HEK293T (cell line): ENCODE results near the gene GP9.
A peak's percentile ranks its signal among the peaks of the same experiment; 100 is the strongest.

Source experiments
- CTCF ChIA-PET: fragments of 350-600 bp; formaldehyde crosslinking; extraction: SDS; loops from one replicate; lab custom pipeline; 2021; ENCODE audit warnings: antibody characterized with exemption, inconsistent platforms; lab: Yijun Ruan, JAX
- POLR2A ChIA-PET: fragments of 350-600 bp; formaldehyde crosslinking; extraction: SDS; loops from one replicate; lab custom pipeline; 2020; ENCODE audit warnings: antibody characterized with exemption, inconsistent platforms; lab: Yijun Ruan, JAX
- DNase-seq: peaks from one replicate; pipeline ENCODE4 v3.0.0; 2012; ENCODE audit warnings: mixed read lengths; ENCODE audit errors: extremely low spot score
- ARNT ChIP-seq: fragments of 450-650 bp; IDR thresholded peaks from 2 replicates; pipeline ENCODE4 v1.6.1; 2017; ENCODE audit warnings: mild to moderate bottlenecking
- BHLHE40 ChIP-seq: fragments of 450-650 bp; IDR thresholded peaks from 2 replicates; pipeline ENCODE4 v1.6.1; 2016; ENCODE audit warnings: mild to moderate bottlenecking, moderate library complexity, borderline replicate concordance
- CTBP1 ChIP-seq: fragments of 450-650 bp; IDR thresholded peaks from 2 replicates; pipeline ENCODE4 v1.6.1; 2016; ENCODE audit warnings: borderline replicate concordance
- ELF4 ChIP-seq: fragments of 450-650 bp; IDR thresholded peaks from 2 replicates; pipeline ENCODE4 v1.6.1; 2017; ENCODE audit warnings: antibody characterized with exemption
- FOXA1 ChIP-seq: fragments of 450-650 bp; IDR thresholded peaks from 2 replicates; pipeline ENCODE4 v1.6.1; 2016; ENCODE audit warnings: mild to moderate bottlenecking
- FOXK2 ChIP-seq: fragments of 450-650 bp; IDR thresholded peaks from 2 replicates; pipeline ENCODE4 v1.6.1; 2016; ENCODE audit warnings: mild to moderate bottlenecking
- FOXM1 ChIP-seq: fragments of 450-650 bp; IDR thresholded peaks from 2 replicates; pipeline ENCODE4 v1.6.1; 2017; ENCODE audit warnings: mild to moderate bottlenecking, borderline replicate concordance
- HDGF ChIP-seq: fragments of 450-650 bp; IDR thresholded peaks from 2 replicates; pipeline ENCODE4 v1.6.1; 2017; ENCODE audit warnings: antibody characterized with exemption, borderline replicate concordance
- L3MBTL2 ChIP-seq: fragments of 450-650 bp; conservative IDR thresholded peaks from 2 replicates; pipeline ENCODE4 v1.6.1; 2016; ENCODE audit warnings: mild to moderate bottlenecking
- LEF1 ChIP-seq: fragments of 450-650 bp; IDR thresholded peaks from 2 replicates; pipeline ENCODE4 v1.6.1; 2017; ENCODE audit warnings: mild to moderate bottlenecking, borderline replicate concordance
- NFRKB ChIP-seq: fragments of 450-650 bp; IDR thresholded peaks from 2 replicates; pipeline ENCODE4 v1.6.1; 2016; ENCODE audit warnings: mild to moderate bottlenecking, moderate library complexity
- PKNOX1 ChIP-seq: fragments of 450-650 bp; IDR thresholded peaks from 2 replicates; pipeline ENCODE4 v1.6.1; 2016
- SP1 ChIP-seq: fragments of 450-650 bp; IDR thresholded peaks from 2 replicates; pipeline ENCODE4 v1.6.1; 2017
- SUZ12 ChIP-seq: fragments of 450-650 bp; IDR thresholded peaks from 2 replicates; pipeline ENCODE4 v1.6.1; 2016; ENCODE audit warnings: mild to moderate bottlenecking
- TARDBP ChIP-seq: fragments of 450-650 bp; IDR thresholded peaks from 2 replicates; pipeline ENCODE4 v1.6.1; 2016
- ZNF384 ChIP-seq: fragments of 450-650 bp; IDR thresholded peaks from 2 replicates; pipeline ENCODE4 v1.6.1; 2016

The GP9 gene

GRCh38 chr3:129031476-129032215 lies 28.9 kb upstream of the GP9 start:
- ChIA-PET CTCF (no interaction called here), POLR2A (no interaction called here)
- no peak for DNase-seq
- no peak for TF ChIP-seq ZNF384
- no peak for TF ChIP-seq ARNT
- no peak for TF ChIP-seq HDGF
- no peak for TF ChIP-seq SUZ12
- no peak for TF ChIP-seq SP1
- no peak for TF ChIP-seq TARDBP
- no peak for TF ChIP-seq L3MBTL2
- TF ChIP-seq FOXA1, result no peak
- no peak for TF ChIP-seq FOXK2
- TF ChIP-seq BHLHE40, result no peak
- TF ChIP-seq PKNOX1, result no peak
- TF ChIP-seq LEF1, result no peak

- ChIA-PET CTCF (no interaction called here), POLR2A (no interaction called here)
- no peak for DNase-seq
- TF ChIP-seq ARNT (no peak), SP1 (no peak), ELF4 (no peak), FOXK2 (no peak), PKNOX1 (no peak), CTBP1 (no peak), BHLHE40 (no peak), HDGF (no peak), TARDBP (no peak), ZNF384 (no peak), L3MBTL2 (no peak), SUZ12 (no peak), FOXA1 (no peak), FOXM1 (no peak), LEF1 (no peak), NFRKB (no peak)
These were observed 27.9 kb upstream of the GP9 start for GRCh38 chr3:129032716-129033115.

- no peak for DNase-seq
- POLR2A ChIA-PET, result no interaction called here
- CTCF ChIA-PET, result interaction anchor here (1.6 kb wide), 1 partner anchor 20 kb away, joined by 7 read pairs; no protein-coding TSS in a partner anchor
- TF ChIP-seq FOXK2 (no peak), PKNOX1 (no peak), FOXA1 (no peak), NFRKB (no peak), HDGF (no peak), SP1 (no peak), FOXM1 (no peak), ZNF384 (no peak), SUZ12 (no peak), LEF1 (no peak), CTBP1 (no peak), BHLHE40 (no peak), TARDBP (no peak), L3MBTL2 (no peak), ELF4 (no peak), ARNT (no peak)
These were observed 27.4 kb upstream of the GP9 start for GRCh38 chr3:129033151-129033550.

GRCh38 chr3:129033633-129034321 lies 26.8 kb upstream of the GP9 start:
- ChIA-PET CTCF (interaction anchor here (1.6 kb wide), 1 partner anchor 20 kb away, joined by 7 read pairs; no protein-coding TSS in a partner anchor), POLR2A (no interaction called here)
- no peak for DNase-seq
- TF ChIP-seq TARDBP (no peak), HDGF (no peak), L3MBTL2 (no peak), ZNF384 (no peak), SUZ12 (no peak)

GRCh38 chr3:129034642-129035041 lies 25.9 kb upstream of the GP9 start:
- DNase-seq, result peak; percentile 55
- CTCF ChIA-PET, result interaction anchor here (1.6 kb wide), 1 partner anchor 19 kb away, joined by 7 read pairs; no protein-coding TSS in a partner anchor
- TF ChIP-seq PKNOX1 (peak; percentile 64; the same call in 1 of the 2 replicates), TARDBP (no peak), L3MBTL2 (no peak), CTBP1 (no peak), ARNT (no peak), NFRKB (no peak), FOXM1 (no peak), SUZ12 (no peak)
- POLR2A ChIA-PET, result no interaction called here
